Activated naive CD4-positive, alpha-beta T cell treated with anti-CD3 and anti-CD28 coated beads, Interleukin-2, amount 10 ng/mL, durations not matched to agents 7 days and 5 days (primary cell): ENCODE data around the gene DAP3.
"Not testable (repeated sequence)": the region's sequence is repeated elsewhere in the genome, so short reads cannot be mapped to it uniquely, and the experiment has no call there.

ENCODE experiments used
- CTCF ChIA-PET: fragments of 350-600 bp; sonication (Branson Sonifier 250); formaldehyde crosslinking; loops from one replicate; lab custom pipeline; 2021; ENCODE audit warnings: antibody characterized with exemption; lab: Charles Lee
- DNase-seq: peaks from one replicate; pipeline ENCODE4 v3.0.0-alpha.2; 2020
- H3K27ac Mint-ChIP-seq: one replicate; pipeline ENCODE4 v1.8.0; 2021; ENCODE audit warnings: mild to moderate bottlenecking, moderate library complexity, mixed read lengths
- H3K27me3 Mint-ChIP-seq: one replicate; pipeline ENCODE4 v1.8.0; 2021; ENCODE audit warnings: mild to moderate bottlenecking, mixed read lengths
- H3K36me3 Mint-ChIP-seq: one replicate; pipeline ENCODE4 v1.8.0; 2021; ENCODE audit warnings: mixed read lengths
- H3K4me1 Mint-ChIP-seq: one replicate; pipeline ENCODE4 v1.8.0; 2021; ENCODE audit warnings: mixed read lengths
- H3K4me3 Mint-ChIP-seq: one replicate; pipeline ENCODE4 v1.8.0; 2021; ENCODE audit warnings: mild to moderate bottlenecking, moderate library complexity, mixed read lengths
- H3K9me3 Mint-ChIP-seq: one replicate; pipeline ENCODE4 v1.8.0; 2021; ENCODE audit warnings: mixed read lengths

The DAP3 gene

DNA sequence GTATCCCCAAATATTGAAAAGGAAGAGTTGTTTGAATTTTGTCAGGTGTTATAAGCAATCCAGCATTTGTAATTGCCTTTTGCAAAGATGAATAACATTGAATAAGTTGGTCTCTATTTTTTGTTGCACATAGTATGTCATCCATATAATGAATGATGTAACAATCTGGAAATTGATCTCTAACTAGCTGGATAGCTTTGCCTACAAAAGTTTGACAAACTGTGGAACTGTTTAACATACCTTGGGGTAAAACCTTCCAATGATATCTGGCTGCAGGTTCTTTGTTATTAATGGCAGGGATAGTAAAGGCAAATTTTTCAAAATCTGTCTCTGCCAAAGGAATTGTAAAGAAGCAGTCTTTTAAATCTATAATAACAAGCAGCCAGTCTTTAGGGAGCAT lies 7.6 kb downstream of the DAP3 start:
- no peaks in the 10 kb centered on the region for H3K27me3 Mint-ChIP-seq
- CTCF ChIA-PET: no interaction called here
- peaks cover 5% of the 10 kb centered on the region for H3K9me3 Mint-ChIP-seq
- no peak overlapping the region for H3K4me3 Mint-ChIP-seq
- peaks cover 31% of the 10 kb centered on the region for H3K4me1 Mint-ChIP-seq
- H3K27ac Mint-ChIP-seq: no peak overlapping the region
- peaks cover 41% of the 10 kb centered on the region for H3K36me3 Mint-ChIP-seq
- DNase-seq: no peak

DNA sequence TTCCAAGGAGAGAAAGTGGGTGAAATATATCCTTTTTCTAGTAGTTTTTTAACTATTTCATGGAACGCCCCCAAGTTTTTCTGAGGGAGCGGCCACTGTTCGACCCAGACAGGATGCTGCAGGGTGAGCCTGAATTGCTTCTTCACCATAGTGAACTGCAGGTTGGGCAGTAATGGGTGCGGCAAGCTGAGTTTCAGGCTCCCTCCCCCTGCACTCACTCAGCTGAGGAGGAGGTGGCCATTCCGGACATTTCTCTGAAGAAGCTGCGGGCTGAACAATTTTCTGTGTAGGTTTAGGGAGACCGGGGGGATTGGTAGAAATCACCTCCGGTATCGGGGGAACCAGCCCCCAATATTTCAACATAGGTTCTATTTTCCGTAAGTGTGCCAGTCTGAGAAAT lies 8.2 kb downstream of the DAP3 start:
- Mint-ChIP-seq H3K4me1 (peaks cover 25% of the 10 kb centered on the region), H3K36me3 (peaks cover 36% of the 10 kb centered on the region), H3K4me3 (no peak overlapping the region), H3K27me3 (no peaks in the 10 kb centered on the region), H3K9me3 (no peaks in the 10 kb centered on the region), H3K27ac (no peak overlapping the region)
- DNase-seq: no peak
- CTCF ChIA-PET: no interaction called here

DNA sequence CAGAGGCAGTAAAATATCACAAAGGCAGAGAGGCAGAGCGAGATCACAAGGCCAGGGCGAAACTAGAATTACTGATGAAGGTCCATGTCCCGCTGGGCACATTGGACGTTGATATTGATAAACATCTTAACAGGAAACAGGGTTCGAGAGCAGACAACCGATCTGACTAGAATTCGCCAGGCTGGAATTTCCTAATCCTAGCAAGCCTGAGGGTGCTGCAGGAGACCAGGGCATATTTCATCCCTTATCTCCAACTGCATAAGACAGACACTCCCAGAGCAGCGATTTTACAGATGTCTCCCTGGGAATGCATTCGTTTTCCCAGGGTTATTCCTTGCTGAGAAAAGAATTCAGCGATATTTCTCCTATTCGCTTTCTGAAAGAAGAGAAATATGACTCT lies 8.7 kb downstream of the DAP3 start:
- DNase-seq, H3K9me3 Mint-ChIP-seq, H3K4me3 Mint-ChIP-seq, H3K27ac Mint-ChIP-seq, H3K27me3 Mint-ChIP-seq, CTCF ChIA-PET: not testable (repeated sequence)
- peaks cover 30% of the 10 kb centered on the region for H3K36me3 Mint-ChIP-seq
- H3K4me1 Mint-ChIP-seq: peaks cover 27% of the 10 kb centered on the region

DNA sequence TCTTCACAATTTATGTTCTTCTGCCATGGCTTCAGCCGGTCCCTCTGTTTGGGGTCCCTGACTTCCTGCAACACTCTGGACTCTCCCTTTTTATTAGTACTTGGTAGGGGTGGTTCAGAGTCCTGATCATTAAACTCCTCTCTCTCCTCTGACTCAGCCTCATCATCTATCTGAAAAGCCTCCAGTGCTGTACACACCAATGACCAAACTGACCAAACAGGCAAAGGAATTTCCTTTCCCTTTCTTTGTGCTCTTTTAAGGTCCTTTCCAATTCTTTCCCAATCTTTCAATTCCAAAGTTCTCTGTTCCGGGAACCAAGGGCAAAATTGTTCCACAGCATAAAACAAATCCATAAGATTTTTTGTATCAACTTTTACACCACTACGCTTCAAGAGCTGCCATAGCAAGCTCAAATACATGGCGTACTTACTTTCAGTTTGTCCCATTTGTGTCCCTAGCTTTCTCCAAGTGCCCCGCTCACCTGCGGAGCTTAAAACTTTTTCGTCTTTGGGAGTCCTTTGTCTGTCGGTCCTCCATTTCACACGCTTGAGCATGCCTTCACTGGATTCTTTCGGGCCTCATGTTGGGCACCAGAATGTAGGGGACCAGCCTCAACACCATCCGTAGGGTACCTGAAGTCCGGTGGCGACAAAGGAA lies 9.6 kb downstream of the DAP3 start:
- Mint-ChIP-seq H3K27me3 (no peaks in the 10 kb centered on the region), H3K9me3 (no peaks in the 10 kb centered on the region), H3K4me1 (peaks cover 27% of the 10 kb centered on the region), H3K27ac (no peak overlapping the region), H3K36me3 (peaks cover 22% of the 10 kb centered on the region), H3K4me3 (no peak overlapping the region)
- no peak for DNase-seq
- CTCF ChIA-PET: no interaction called here

DNA sequence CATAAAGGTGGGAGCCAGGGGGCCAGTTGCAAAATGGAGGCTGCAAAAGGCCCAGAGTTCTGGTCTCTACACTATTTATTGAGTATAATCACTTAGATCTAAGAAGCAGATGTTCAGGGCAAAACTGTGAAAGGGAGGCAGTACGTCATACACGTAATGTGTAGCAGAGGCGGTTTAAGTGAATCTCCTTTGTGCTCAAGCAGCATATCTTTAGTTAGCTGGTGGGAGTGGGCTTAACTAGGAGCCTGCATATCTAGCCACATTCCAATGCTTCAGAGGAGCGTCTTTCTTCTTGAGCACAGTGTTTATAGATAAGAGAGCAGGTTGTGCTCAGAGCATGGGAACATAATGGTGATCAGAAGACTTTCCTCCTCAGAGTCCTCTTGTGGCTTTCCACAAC lies 10.2 kb downstream of the DAP3 start:
- Mint-ChIP-seq H3K36me3 (peaks cover 19% of the 10 kb centered on the region), H3K4me1 (peaks cover 25% of the 10 kb centered on the region)
- H3K9me3 Mint-ChIP-seq, CTCF ChIA-PET, H3K27me3 Mint-ChIP-seq, H3K4me3 Mint-ChIP-seq, DNase-seq, H3K27ac Mint-ChIP-seq: not testable (repeated sequence)

DNA sequence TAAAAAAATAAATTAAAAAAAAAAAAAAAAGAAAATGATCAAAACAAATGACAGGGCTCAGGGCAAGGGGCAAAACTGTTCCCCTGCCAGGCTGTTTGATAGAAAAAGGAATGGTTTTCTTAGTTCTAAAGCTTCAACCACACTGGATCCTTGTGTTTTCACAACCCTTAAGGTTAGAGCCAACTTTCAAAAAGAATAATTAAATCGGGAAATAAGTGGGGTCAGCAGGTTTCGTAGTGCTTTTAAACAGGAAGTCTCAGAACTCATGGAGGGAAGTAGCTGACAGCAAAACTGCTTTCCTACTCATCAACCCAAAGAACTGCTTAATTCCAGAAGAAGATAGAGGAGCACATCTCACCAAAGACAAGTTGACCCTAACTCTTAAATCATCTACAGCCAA lies 12.8 kb downstream of the DAP3 start:
- not testable (repeated sequence) for H3K27me3 Mint-ChIP-seq, H3K36me3 Mint-ChIP-seq, H3K4me3 Mint-ChIP-seq, H3K9me3 Mint-ChIP-seq, DNase-seq, H3K27ac Mint-ChIP-seq
- CTCF ChIA-PET: interaction anchor here (0.7 kb wide), 1 partner anchor 606 kb away, joined by 3 read pairs; no protein-coding TSS in a partner anchor
- H3K4me1 Mint-ChIP-seq: peaks cover 12% of the 10 kb centered on the region

DNA sequence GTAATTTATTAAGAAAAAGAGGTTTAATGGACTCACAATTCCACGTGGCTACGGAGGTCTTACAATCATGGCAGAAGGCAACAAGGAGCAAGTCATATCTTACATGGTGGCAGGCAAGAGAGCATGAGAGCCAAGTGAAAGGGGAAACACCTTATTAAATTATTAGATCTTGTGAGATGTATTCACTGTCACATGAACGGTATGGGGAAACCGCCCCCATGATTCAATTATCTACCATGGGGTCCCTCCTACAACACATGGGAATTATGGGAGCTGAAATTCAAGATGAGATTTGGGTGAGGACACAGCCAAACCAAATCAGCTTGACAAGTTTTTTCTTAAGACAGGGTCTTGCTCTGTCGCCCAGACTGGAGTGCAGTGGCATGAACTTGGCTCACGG lies 14.3 kb downstream of the DAP3 start:
- Mint-ChIP-seq H3K27ac (no peak overlapping the region), H3K27me3 (no peaks in the 10 kb centered on the region), H3K4me3 (no peak overlapping the region), H3K9me3 (no peaks in the 10 kb centered on the region), H3K4me1 (peaks cover 15% of the 10 kb centered on the region), H3K36me3 (peaks cover 7% of the 10 kb centered on the region)
- DNase-seq: no peak
- CTCF ChIA-PET: no interaction called here

DNA sequence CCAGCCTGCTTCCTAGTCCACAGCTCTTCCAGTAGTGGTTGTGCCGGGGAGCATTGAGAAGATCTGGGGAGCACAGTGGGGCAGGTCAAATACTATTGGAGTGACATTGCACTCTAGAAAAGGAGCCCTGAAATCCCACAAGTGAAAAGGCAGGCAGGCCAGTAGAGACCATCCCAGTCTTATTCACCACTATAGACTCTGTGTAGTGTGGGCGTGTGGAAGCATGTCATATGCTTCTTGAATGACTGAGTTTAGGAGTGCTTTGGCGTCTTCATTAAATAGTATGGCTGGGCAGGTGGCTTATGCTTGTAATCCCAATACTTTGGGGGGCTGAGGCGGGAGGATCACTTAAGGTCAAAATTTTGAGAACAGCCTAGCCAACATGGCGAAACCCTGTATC lies 15.5 kb downstream of the DAP3 start:
- H3K4me3 Mint-ChIP-seq, H3K36me3 Mint-ChIP-seq, DNase-seq, H3K9me3 Mint-ChIP-seq, CTCF ChIA-PET, H3K27ac Mint-ChIP-seq, H3K27me3 Mint-ChIP-seq: not testable (repeated sequence)
- H3K4me1 Mint-ChIP-seq: peaks cover 15% of the 10 kb centered on the region

DNA sequence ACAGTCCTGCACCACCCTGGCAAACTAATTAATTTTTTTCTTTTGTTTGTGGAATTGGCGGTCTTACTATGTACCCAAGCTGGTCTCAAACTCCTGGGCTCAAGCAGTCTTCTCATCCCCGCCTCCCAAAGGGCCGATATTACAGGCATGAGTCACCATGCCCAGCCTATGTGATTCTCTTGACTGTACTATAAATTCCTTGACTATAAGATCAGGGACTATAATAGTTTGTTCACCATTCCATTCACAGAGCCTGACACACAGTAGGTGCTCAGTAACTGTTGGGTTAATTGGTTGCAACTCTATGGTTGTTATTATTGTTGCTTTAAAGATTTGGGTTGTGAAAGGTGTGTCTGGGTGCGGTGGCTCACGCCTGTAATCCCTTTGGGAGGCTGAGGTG lies 17.2 kb downstream of the DAP3 start:
- H3K27me3 Mint-ChIP-seq: no peaks in the 10 kb centered on the region
- no peak for DNase-seq

DNA sequence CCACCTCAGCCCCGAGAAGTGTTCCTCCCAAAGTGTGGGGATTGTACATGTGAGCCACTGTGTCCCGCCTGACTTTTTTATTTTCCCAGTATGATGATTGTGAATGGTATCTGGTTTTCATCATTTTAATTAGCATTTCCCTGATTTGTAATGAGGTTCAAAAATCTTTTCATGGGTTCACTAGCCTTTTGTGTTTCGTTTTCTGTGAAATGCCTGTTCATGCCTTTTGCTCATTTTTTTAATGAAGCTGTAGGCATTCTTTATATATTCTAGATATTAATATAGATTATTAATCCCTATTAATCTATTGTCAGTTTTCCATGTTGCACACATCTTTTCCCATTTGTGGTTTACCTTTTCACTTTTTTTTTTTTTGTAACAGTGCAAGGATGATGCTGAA lies 20.5 kb downstream of the DAP3 start:
- peaks cover 11% of the 10 kb centered on the region for H3K4me1 Mint-ChIP-seq
- no peak overlapping the region for H3K27ac Mint-ChIP-seq
- CTCF ChIA-PET: no interaction called here
- H3K36me3 Mint-ChIP-seq: peaks cover 25% of the 10 kb centered on the region
- no peak overlapping the region for H3K4me3 Mint-ChIP-seq
- DNase-seq: no peak
- H3K27me3 Mint-ChIP-seq: no peaks in the 10 kb centered on the region
- no peaks in the 10 kb centered on the region for H3K9me3 Mint-ChIP-seq

More for the DNA sequence above, 17.2 kb downstream of the DAP3 start:
- Mint-ChIP-seq H3K36me3 (peaks cover 11% of the 10 kb centered on the region), H3K4me1 (peaks cover 13% of the 10 kb centered on the region), H3K4me3 (no peak overlapping the region), H3K27ac (no peak overlapping the region), H3K9me3 (no peaks in the 10 kb centered on the region)
- CTCF ChIA-PET: interaction anchor here (0.8 kb wide), 1 partner anchor 9 kb away, joined by 3 read pairs; no protein-coding TSS in a partner anchor

DNA sequence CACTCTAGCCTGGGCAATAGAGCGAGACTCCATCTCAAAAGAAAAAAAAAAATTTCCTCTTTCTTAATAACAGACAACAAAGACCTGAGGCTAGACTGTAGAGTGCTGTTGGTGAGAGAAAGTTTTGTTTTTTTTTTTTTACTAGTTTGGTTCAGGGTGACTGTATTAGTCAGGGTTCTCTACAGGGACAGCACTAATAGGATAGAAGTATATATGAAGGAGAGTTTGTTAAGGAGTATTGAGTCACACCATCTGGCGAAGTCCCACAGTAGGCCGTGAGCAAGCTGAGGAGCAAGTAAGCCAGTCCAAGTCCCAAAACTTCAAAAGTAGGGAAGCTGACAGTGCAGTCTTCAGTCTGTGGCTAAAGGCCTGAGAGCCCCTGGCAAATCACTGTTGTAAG lies 22.6 kb downstream of the DAP3 start:
- H3K27ac Mint-ChIP-seq: peak overlapping the region; percentile 34
- H3K27me3 Mint-ChIP-seq, CTCF ChIA-PET, DNase-seq, H3K4me3 Mint-ChIP-seq, H3K9me3 Mint-ChIP-seq: not testable (repeated sequence)
- peaks cover 16% of the 10 kb centered on the region for H3K4me1 Mint-ChIP-seq
- peaks cover 31% of the 10 kb centered on the region for H3K36me3 Mint-ChIP-seq

DNA sequence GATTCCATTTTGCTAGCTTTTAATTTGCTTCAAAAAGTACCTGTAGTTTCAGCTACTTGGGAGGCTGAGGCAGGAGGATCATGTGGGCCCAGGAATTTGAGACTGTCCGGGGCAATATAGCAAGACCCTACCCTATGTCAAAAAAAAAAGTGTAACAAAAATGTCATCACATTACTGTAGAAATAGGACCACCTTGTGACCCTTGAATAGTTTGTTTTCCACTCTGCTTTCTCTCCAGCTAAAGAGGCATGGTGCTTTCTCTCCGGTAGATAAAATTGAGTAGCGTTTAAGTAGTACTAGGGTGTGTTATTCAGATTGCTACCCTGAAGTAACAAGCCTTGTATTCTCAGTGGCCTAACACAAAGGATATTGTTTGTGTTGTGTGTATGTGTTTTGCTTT lies 23.7 kb downstream of the DAP3 start:
- H3K4me3 Mint-ChIP-seq, H3K27ac Mint-ChIP-seq, CTCF ChIA-PET, H3K27me3 Mint-ChIP-seq, H3K9me3 Mint-ChIP-seq: not testable (repeated sequence)
- Mint-ChIP-seq H3K4me1 (peaks cover 24% of the 10 kb centered on the region), H3K36me3 (peaks cover 31% of the 10 kb centered on the region)
- peak; percentile 25 for DNase-seq

DNA sequence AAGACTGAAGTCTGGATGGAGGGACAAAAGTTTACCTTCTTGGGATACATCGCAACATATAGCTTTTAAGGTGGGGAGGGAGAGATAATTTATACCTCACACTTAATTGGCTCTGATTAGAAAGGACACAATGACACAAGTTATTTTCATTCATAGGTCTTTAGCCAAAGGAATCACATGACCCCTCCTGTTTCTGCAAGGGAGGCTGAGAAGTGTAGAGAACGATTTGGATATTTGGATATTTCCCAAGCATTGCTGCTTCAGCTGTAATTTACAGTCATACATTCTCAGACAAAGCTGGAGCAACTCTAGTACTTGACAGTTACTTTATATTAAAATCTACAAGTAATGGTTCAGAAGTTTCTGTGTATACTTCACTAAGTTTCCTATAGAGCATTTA lies 24.2 kb downstream of the DAP3 start:
- Mint-ChIP-seq H3K9me3 (no peaks in the 10 kb centered on the region), H3K36me3 (peaks cover 29% of the 10 kb centered on the region), H3K27ac (no peak overlapping the region), H3K4me1 (peaks cover 21% of the 10 kb centered on the region), H3K27me3 (no peaks in the 10 kb centered on the region), H3K4me3 (no peak overlapping the region)
- no peak for DNase-seq
- CTCF ChIA-PET: no interaction called here

DNA sequence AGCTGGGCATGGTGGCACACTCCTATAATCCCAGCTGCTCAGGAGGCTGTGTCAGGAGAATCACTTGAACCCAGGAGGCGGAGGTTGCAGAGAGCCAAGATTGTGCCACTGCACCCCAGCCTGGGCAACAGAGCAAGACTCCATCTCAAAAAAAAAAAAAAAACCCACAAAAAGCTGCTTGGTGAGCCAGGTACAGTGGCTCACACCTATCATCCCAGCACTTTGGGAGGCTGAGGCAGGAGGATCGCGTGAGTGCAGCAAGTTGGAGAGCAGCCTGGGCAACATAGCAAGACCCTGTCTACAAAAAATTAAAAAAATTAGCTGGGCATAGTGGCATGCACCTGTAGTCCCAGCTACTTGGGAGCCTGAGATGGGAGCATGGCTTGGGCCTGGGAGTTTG lies 26.2 kb downstream of the DAP3 start:
- H3K9me3 Mint-ChIP-seq, H3K4me3 Mint-ChIP-seq, H3K27me3 Mint-ChIP-seq, H3K27ac Mint-ChIP-seq, DNase-seq: not testable (repeated sequence)
- Mint-ChIP-seq H3K36me3 (peaks cover 28% of the 10 kb centered on the region), H3K4me1 (peaks cover 20% of the 10 kb centered on the region)
- CTCF ChIA-PET: interaction anchor here (0.7 to 1.3 kb wide), 4 partner anchors 7 to 14 kb away, joined by 3 read pairs; no protein-coding TSS in a partner anchor

DNA sequence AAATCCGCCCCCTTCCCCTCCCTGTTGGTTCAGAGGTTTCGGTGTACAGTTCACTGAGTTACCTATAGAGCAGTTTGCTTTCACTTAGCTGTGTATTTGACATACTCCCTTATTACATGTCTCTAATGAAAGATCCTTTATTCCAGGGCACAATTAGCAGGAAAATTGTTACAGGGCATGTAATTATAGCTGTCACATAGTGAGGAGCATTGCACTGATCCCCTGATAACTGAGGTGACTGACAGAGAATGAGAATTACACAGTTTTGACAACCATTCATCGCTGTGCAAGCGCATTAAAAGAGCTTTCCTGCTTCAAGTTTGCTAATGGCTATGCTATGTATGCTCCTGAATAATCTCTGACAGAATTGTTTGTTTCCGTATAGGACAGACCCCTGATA lies 26.9 kb downstream of the DAP3 start:
- Mint-ChIP-seq H3K4me1 (peaks cover 20% of the 10 kb centered on the region), H3K9me3 (no peaks in the 10 kb centered on the region), H3K36me3 (peaks cover 27% of the 10 kb centered on the region), H3K27me3 (no peaks in the 10 kb centered on the region), H3K27ac (peak overlapping the region; percentile 22), H3K4me3 (no peak overlapping the region)
- no peak for DNase-seq
- CTCF ChIA-PET: interaction anchor here (0.7 to 1.3 kb wide), 4 partner anchors 8 to 13 kb away, joined by 3 read pairs; no protein-coding TSS in a partner anchor
